22Rv1 (cell line): ENCODE measurements around the gene MRPS18A.

ENCODE experiments used
- ZFX ChIP-seq: fragments of 450-650 bp; IDR thresholded peaks from 2 replicates; pipeline ENCODE4 v1.6.1; 2017; ENCODE audit warnings: antibody characterized with exemption, borderline replicate concordance
- TF ChIP-seq, protein P1 (sequence below): fragments of 450-650 bp; IDR thresholded peaks from 2 replicates; pipeline ENCODE4 v1.5.1; 2017; ENCODE audit warnings: mild to moderate bottlenecking

DNA sequence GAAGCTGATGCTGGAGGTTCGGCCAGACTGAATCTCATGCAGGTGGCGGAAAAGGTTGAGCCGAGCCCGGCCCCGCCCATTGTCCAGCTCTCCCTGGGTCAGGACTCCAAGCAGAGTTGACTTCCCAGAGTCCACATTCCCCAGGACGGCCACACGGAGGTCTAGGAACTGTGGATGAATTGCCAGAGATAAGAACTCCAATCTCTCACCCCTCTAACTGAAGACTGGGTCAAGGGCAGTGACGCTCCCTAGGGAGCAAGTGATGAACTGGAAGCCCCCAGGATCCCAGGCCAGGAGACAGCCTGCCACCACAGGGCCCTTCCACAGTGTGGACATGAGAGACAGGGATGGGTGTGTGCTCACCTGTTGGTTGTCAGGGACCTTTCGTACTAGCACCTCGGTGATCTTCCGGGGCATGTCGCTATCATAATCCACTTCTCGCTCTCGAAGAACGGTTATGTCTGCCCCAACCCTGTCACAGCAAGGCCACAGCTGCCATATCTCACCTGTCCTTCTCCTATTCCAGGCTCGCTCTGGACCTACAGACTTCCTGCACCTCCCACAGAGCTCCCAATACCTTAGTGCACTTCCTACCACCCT is 62.1 kb downstream of the MRPS18A start:
- TF ChIP-seq, protein P1, sequence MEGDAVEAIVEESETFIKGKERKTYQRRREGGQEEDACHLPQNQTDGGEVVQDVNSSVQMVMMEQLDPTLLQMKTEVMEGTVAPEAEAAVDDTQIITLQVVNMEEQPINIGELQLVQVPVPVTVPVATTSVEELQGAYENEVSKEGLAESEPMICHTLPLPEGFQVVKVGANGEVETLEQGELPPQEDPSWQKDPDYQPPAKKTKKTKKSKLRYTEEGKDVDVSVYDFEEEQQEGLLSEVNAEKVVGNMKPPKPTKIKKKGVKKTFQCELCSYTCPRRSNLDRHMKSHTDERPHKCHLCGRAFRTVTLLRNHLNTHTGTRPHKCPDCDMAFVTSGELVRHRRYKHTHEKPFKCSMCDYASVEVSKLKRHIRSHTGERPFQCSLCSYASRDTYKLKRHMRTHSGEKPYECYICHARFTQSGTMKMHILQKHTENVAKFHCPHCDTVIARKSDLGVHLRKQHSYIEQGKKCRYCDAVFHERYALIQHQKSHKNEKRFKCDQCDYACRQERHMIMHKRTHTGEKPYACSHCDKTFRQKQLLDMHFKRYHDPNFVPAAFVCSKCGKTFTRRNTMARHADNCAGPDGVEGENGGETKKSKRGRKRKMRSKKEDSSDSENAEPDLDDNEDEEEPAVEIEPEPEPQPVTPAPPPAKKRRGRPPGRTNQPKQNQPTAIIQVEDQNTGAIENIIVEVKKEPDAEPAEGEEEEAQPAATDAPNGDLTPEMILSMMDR: no peak
- no peak for TF ChIP-seq ZFX
